ENCODE data around the gene KRTAP4-7. TPM values are rescaled to one million over a fixed set of nuclear protein-coding genes. Genes with fewer than 3 reads are reported as not detected.
"Not testable (repeated sequence)": the region's sequence is repeated elsewhere in the genome, so short reads cannot be mapped to it uniquely, and the experiment has no call there.

The KRTAP4-7 gene
- total RNA-seq, 2 donors from 2014 or later: not detected

GRCh38 chr17:41121742-41122141 is 37.8 kb downstream of the KRTAP4-7 start:
- Histone ChIP-seq H3K27me3 (no peaks in the 10 kb centered on the region), H3K36me3 (no peaks in the 10 kb centered on the region), H3K9me3 (no peaks in the 10 kb centered on the region), H3K4me1 (no peaks in the 10 kb centered on the region), H3K4me3 (no peak overlapping the region), H3K27ac (no peak overlapping the region)
- no peak for TF ChIP-seq CTCF (IDR thresholded peaks at IDR 0.05)
- DNase-seq (ENCODE audit: low spot score): no peak

- H3K9me3 ChIP-seq; H3K4me3 ChIP-seq; H3K36me3 ChIP-seq; H3K27ac ChIP-seq; DNase-seq (ENCODE audit: low spot score); H3K4me1 ChIP-seq; H3K27me3 ChIP-seq: not testable (repeated sequence)
Observed at GRCh38 chr17:41123292-41123990, 39.5 kb downstream of the KRTAP4-7 start.

GRCh38 chr17:41123991-41124371 is 40.0 kb downstream of the KRTAP4-7 start, which contains the start of gene KRTAP4-12:
TSS of gene KRTAP4-12 (minus strand) at chr17:41124182. CDS start at chr17:41124122, 60 bp downstream.
- not testable (repeated sequence) for H3K36me3 ChIP-seq; H3K4me1 ChIP-seq; H3K4me3 ChIP-seq; H3K27ac ChIP-seq; H3K9me3 ChIP-seq; H3K27me3 ChIP-seq; DNase-seq (ENCODE audit: low spot score)

- no peaks in the 10 kb centered on the region for H3K27me3 ChIP-seq
- H3K9me3 ChIP-seq: no peaks in the 10 kb centered on the region
- TF ChIP-seq CTCF (IDR thresholded peaks at IDR 0.05): no peak
- H3K36me3 ChIP-seq: no peaks in the 10 kb centered on the region
- H3K4me3 ChIP-seq: no peak overlapping the region
- H3K4me1 ChIP-seq: no peaks in the 10 kb centered on the region
- no peak overlapping the region for H3K27ac ChIP-seq
- DNase-seq (ENCODE audit: low spot score): no peak
Observed at GRCh38 chr17:41125064-41125463, 41.1 kb downstream of the KRTAP4-7 start.

GRCh38 chr17:41126412-41126811 is 42.5 kb downstream of the KRTAP4-7 start:
- Histone ChIP-seq H3K4me3 (no peak overlapping the region), H3K4me1 (no peaks in the 10 kb centered on the region)

GRCh38 chr17:41127371-41127770 is 43.4 kb downstream of the KRTAP4-7 start:
- TF ChIP-seq CTCF (IDR thresholded peaks at IDR 0.05): no peak
- Histone ChIP-seq H3K27ac (no peak overlapping the region), H3K27me3 (no peaks in the 10 kb centered on the region), H3K9me3 (no peaks in the 10 kb centered on the region), H3K36me3 (no peaks in the 10 kb centered on the region), H3K4me3 (no peak overlapping the region), H3K4me1 (no peaks in the 10 kb centered on the region)
- DNase-seq (ENCODE audit: low spot score): no peak

More at GRCh38 chr17:41126412-41126811, 42.5 kb downstream of the KRTAP4-7 start:
- no peak for DNase-seq (ENCODE audit: low spot score)
- TF ChIP-seq CTCF (IDR thresholded peaks at IDR 0.05): no peak
- Histone ChIP-seq H3K36me3 (no peaks in the 10 kb centered on the region), H3K27ac (no peak overlapping the region), H3K9me3 (no peaks in the 10 kb centered on the region), H3K27me3 (no peaks in the 10 kb centered on the region)

- no peak for TF ChIP-seq CTCF (IDR thresholded peaks at IDR 0.05)
Observed at GRCh38 chr17:41131979-41132378, 48.0 kb downstream of the KRTAP4-7 start.

More at GRCh38 chr17:41131979-41132378, 48.0 kb downstream of the KRTAP4-7 start:
- Histone ChIP-seq H3K4me3 (no peak overlapping the region), H3K9me3 (no peaks in the 10 kb centered on the region), H3K36me3 (no peaks in the 10 kb centered on the region), H3K27me3 (no peaks in the 10 kb centered on the region), H3K27ac (no peak overlapping the region), H3K4me1 (no peaks in the 10 kb centered on the region)
- DNase-seq (ENCODE audit: low spot score): no peak
